SK-N-SH treated with all-trans-retinoic acid at 6 μM for 48 hours (cell line): ENCODE data around the gene IFRD2.
A peak's percentile ranks its signal among the peaks of the same experiment; 100 is the strongest.
"Not testable (repeated sequence)": the region's sequence is repeated elsewhere in the genome, so short reads cannot be mapped to it uniquely, and the experiment has no call there.

Experiments
- ATAC-seq: fragments of 200-7000 bp; cut with Tn5 transposase; 3 replicates; pipeline ENCODE4 v1.9.1; 2020; ENCODE audit warnings: mild to moderate bottlenecking, moderate library complexity
- ARNTL ChIP-seq: fragments of 450-650 bp; formaldehyde crosslinking; IDR thresholded peaks from 2 replicates; pipeline ENCODE4 v1.5.0; 2020; ENCODE audit warnings: low read depth, mild to moderate bottlenecking, moderate library complexity, borderline replicate concordance
- BACH2 ChIP-seq: fragments of 250-450 bp; sonication (Bioruptor Pico); IDR thresholded peaks from 2 replicates; pipeline ENCODE4 v1.9.0; 2021; ENCODE audit warnings: mild to moderate bottlenecking, borderline replicate concordance
- CSDC2 ChIP-seq: fragments of 250-450 bp; sonication (Bioruptor Pico); IDR thresholded peaks from 2 replicates; pipeline ENCODE4 v1.5.0; 2020; ENCODE audit warnings: mild to moderate bottlenecking, moderate library complexity
- CSRNP3 ChIP-seq: fragments of 250-450 bp; sonication (Bioruptor Pico); IDR thresholded peaks from 2 replicates; pipeline ENCODE4 v1.5.1; 2021; ENCODE audit warnings: mild to moderate bottlenecking, moderate library complexity
- ESRRG ChIP-seq: fragments of 250-450 bp; sonication (Bioruptor Pico); IDR thresholded peaks from 2 replicates; pipeline ENCODE4 v1.6.1; 2021; ENCODE audit warnings: mild to moderate bottlenecking
- GLIS3 ChIP-seq: fragments of 250-450 bp; sonication (Bioruptor Pico); IDR thresholded peaks from 2 replicates; pipeline ENCODE4 v1.5.0; 2020; ENCODE audit warnings: mild to moderate bottlenecking, moderate library complexity
- ISL1 ChIP-seq: fragments of 250-450 bp; sonication (Bioruptor Pico); IDR thresholded peaks from 2 replicates; pipeline ENCODE4 v2.1.2; 2022; ENCODE audit warnings: mild to moderate bottlenecking, moderate library complexity
- OSR1 ChIP-seq: fragments of 250-450 bp; sonication (Bioruptor Pico); IDR thresholded peaks from 2 replicates; pipeline ENCODE4 v1.8.0; 2022; ENCODE audit warnings: moderate library complexity, mild to moderate bottlenecking, inconsistent platforms
- POU6F1 ChIP-seq: fragments of 250-450 bp; sonication (Bioruptor Pico); IDR thresholded peaks from 2 replicates; pipeline ENCODE4 v1.8.0; 2021; ENCODE audit warnings: low read depth, mild to moderate bottlenecking, moderate library complexity, borderline replicate concordance
- RARB ChIP-seq: fragments of 250-450 bp; sonication (Bioruptor Pico); IDR thresholded peaks from 2 replicates; pipeline ENCODE4 v1.8.0; 2021; ENCODE audit warnings: mild to moderate bottlenecking, moderate library complexity
- ZC3H10 ChIP-seq: fragments of 250-450 bp; sonication (Bioruptor Pico); IDR thresholded peaks from 2 replicates; pipeline ENCODE4 v1.5.1; 2021; ENCODE audit warnings: mild to moderate bottlenecking, moderate library complexity
- ZFP3 ChIP-seq: fragments of 250-450 bp; sonication (Bioruptor Pico); IDR thresholded peaks from 2 replicates; pipeline ENCODE4 v1.5.0; 2020; ENCODE audit warnings: mild to moderate bottlenecking, moderate library complexity
- ZFP30 ChIP-seq: fragments of 450-650 bp; formaldehyde crosslinking; IDR thresholded peaks from 2 replicates; pipeline ENCODE4 v1.5.0; 2022; ENCODE audit warnings: mild to moderate bottlenecking, moderate library complexity
- ZNF565 ChIP-seq: fragments of 450-650 bp; formaldehyde crosslinking; conservative IDR thresholded peaks from 2 replicates; pipeline ENCODE4 v1.5.0; 2020; ENCODE audit warnings: low read depth, mild to moderate bottlenecking, moderate library complexity
- ZNF8 ChIP-seq: fragments of 450-650 bp; formaldehyde crosslinking; IDR thresholded peaks from 2 replicates; pipeline ENCODE4 v1.5.0; 2020; ENCODE audit warnings: mild to moderate bottlenecking, moderate library complexity
- TF ChIP-seq, protein P1 (sequence below): fragments of 250-450 bp; sonication (Bioruptor Pico); IDR thresholded peaks from 2 replicates; pipeline ENCODE4 v1.5.0; 2020; ENCODE audit warnings: mild to moderate bottlenecking, moderate library complexity
- TF ChIP-seq, protein P2 (sequence below): fragments of 250-450 bp; sonication (Bioruptor Pico); IDR thresholded peaks from 2 replicates; pipeline ENCODE4 v1.5.1; 2020; ENCODE audit warnings: low read depth, mild to moderate bottlenecking, moderate library complexity

Gene IFRD2

GRCh38 chr3:50273689-50274065 is 18.6 kb downstream of the IFRD2 start:
- TF ChIP-seq ZNF565 (CRISPR knock-in tag): no peak
- no peak for ATAC-seq

DNA sequence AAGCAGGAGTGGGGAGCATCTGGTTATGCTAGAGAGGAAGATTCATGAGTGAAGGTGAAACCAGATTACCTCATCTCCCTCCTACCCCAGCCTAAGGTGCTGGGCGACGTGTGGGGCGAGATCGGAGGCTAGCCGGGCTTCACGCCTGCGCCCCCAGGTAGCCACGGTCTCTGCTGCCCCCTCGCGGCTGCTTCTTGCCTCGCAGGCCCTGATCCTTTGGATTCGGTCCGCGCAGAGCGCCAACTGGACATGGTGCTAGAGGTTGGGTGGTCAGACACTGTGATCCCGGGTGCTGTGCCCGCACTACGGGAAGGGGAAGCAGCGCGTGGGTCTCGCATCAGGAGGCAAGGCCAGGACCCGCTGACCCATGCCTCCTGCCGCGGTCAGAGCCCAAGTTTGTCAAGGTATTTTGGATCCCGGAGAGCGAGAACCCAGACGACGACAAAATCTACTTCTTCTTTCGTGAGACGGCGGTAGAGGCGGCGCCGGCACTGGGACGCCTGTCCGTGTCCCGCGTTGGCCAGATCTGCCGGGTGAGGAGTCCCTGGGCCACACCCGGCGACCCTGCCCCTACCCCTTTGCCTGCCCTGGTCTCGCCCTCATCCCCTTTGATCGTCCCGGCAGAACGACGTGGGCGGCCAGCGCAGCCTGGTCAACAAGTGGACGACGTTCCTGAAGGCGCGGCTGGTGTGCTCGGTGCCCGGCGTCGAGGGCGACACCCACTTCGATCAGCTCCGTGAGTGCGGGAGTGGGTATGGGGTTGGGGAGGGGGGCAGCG is 19.1 kb downstream of the IFRD2 start:
- TF ChIP-seq ZNF8 (CRISPR knock-in tag) (no peak), ARNTL (CRISPR knock-in tag) (no peak)
- ATAC-seq: peak; percentile 74

DNA sequence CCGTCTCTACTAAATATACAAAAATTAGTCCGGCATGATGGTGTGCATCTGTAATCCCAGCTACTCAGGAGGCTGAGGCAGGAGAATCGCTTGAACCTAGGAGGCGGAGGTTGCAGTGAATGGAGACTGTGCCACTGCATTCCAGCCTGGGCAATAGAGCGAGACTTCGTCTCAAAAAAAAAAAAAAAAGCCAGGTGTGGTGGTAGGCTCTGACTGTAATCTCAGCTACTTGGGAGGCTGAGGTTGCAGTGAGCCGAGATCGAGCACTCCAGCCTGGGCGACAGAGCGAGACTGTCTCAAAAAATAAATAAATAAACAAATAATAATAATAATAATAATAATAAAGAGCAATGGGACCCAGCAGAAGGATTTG is 19.7 kb downstream of the IFRD2 start:
- ATAC-seq: not testable (repeated sequence)

DNA sequence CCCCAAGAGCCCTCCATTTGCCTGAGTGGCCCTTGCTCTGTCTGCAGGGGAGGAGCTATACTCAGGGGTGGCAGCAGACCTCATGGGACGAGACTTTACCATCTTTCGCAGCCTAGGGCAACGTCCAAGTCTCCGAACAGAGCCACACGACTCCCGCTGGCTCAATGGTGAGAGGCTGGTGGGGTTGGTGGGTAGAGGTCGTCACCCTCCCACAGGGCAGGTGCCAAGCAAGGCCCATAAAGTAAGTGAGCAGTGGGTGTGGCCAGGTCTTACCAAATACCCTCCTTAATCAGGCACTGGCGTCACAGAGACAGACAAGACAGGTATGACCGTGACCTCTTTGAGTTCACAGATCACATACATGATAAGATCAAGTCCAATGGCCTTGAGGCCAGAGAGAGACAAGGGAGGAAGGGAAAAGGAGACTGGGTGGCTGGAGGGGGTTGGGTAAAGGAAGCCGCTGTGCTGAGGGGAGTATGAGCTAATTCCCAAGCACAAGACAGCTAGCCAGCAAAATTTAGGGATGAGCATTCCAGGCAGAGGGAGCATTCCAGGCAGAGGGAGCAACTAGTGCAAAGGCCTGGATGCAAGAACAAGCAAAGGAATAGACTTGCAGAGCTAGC is 20.8 kb downstream of the IFRD2 start:
- no peak for TF ChIP-seq GLIS3 (CRISPR knock-in tag)
- TF ChIP-seq ZC3H10 (CRISPR knock-in tag): no peak
- TF ChIP-seq ZFP3 (CRISPR knock-in tag): no peak
- no peak for TF ChIP-seq CSRNP3 (CRISPR knock-in tag)
- no peak for TF ChIP-seq POU6F1 (CRISPR knock-in tag)
- no peak for TF ChIP-seq ESRRG (CRISPR knock-in tag)
- TF ChIP-seq BACH2 (CRISPR knock-in tag): no peak
- TF ChIP-seq RARB: no peak
- TF ChIP-seq, protein P1, sequence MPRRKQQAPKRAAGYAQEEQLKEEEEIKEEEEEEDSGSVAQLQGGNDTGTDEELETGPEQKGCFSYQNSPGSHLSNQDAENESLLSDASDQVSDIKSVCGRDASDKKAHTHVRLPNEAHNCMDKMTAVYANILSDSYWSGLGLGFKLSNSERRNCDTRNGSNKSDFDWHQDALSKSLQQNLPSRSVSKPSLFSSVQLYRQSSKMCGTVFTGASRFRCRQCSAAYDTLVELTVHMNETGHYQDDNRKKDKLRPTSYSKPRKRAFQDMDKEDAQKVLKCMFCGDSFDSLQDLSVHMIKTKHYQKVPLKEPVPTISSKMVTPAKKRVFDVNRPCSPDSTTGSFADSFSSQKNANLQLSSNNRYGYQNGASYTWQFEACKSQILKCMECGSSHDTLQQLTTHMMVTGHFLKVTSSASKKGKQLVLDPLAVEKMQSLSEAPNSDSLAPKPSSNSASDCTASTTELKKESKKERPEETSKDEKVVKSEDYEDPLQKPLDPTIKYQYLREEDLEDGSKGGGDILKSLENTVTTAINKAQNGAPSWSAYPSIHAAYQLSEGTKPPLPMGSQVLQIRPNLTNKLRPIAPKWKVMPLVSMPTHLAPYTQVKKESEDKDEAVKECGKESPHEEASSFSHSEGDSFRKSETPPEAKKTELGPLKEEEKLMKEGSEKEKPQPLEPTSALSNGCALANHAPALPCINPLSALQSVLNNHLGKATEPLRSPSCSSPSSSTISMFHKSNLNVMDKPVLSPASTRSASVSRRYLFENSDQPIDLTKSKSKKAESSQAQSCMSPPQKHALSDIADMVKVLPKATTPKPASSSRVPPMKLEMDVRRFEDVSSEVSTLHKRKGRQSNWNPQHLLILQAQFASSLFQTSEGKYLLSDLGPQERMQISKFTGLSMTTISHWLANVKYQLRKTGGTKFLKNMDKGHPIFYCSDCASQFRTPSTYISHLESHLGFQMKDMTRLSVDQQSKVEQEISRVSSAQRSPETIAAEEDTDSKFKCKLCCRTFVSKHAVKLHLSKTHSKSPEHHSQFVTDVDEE (CRISPR knock-in tag): no peak
- TF ChIP-seq ZFP30 (CRISPR knock-in tag): no peak
- TF ChIP-seq, protein P2, sequence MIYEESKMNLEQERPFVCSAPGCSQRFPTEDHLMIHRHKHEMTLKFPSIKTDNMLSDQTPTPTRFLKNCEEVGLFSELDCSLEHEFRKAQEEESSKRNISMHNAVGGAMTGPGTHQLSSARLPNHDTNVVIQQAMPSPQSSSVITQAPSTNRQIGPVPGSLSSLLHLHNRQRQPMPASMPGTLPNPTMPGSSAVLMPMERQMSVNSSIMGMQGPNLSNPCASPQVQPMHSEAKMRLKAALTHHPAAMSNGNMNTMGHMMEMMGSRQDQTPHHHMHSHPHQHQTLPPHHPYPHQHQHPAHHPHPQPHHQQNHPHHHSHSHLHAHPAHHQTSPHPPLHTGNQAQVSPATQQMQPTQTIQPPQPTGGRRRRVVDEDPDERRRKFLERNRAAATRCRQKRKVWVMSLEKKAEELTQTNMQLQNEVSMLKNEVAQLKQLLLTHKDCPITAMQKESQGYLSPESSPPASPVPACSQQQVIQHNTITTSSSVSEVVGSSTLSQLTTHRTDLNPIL (CRISPR knock-in tag): no peak
- no peak for ATAC-seq

DNA sequence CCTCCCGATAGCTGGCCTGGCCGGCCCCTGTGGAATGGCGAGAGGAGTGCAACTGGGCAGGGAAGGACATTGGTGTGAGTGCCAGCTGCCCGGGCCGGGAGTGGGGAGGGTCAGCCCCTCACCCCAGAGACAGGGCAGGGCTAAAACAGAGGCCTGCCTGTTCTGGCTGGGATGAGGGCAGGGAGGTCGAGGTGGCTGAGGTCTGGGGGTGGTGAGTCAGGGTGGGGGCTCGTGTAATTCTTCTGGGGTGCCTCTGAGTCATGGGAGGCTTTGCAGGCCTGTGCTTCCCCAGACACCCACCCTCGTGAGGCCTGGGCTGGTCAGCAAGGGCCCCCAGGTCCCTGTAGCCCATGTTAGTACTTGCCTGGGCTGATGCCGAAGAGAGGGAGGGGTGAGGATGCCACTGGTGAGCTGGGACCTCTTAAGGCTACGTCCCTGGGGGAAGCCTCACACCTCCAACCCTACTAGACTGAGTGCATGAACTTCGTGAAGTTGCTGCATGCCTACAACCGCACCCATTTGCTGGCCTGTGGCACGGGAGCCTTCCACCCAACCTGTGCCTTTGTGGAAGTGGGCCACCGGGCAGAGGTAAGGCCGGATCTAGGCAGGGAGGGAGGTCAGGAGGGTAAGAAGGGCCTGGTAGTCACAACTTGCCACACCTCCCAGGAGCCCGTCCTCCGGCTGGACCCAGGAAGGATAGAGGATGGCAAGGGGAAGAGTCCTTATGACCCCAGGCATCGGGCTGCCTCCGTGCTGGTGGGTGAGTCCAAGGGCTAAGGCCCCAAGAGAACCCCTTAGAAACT is 21.6 kb downstream of the IFRD2 start:
- TF ChIP-seq ZC3H10 (CRISPR knock-in tag): no peak
- no peak for TF ChIP-seq ISL1 (CRISPR knock-in tag)
- TF ChIP-seq ZFP30 (CRISPR knock-in tag): no peak
- TF ChIP-seq RARB: no peak
- TF ChIP-seq CSDC2 (CRISPR knock-in tag): no peak
- no peak for TF ChIP-seq OSR1 (CRISPR knock-in tag)
- ATAC-seq: no peak
